Measurements from ENCODE around the gene AHDC1.
"Not testable (repeated sequence)": the region's sequence is repeated elsewhere in the genome, so short reads cannot be mapped to it uniquely, and the experiment has no call there.

Gene AHDC1, protein sequence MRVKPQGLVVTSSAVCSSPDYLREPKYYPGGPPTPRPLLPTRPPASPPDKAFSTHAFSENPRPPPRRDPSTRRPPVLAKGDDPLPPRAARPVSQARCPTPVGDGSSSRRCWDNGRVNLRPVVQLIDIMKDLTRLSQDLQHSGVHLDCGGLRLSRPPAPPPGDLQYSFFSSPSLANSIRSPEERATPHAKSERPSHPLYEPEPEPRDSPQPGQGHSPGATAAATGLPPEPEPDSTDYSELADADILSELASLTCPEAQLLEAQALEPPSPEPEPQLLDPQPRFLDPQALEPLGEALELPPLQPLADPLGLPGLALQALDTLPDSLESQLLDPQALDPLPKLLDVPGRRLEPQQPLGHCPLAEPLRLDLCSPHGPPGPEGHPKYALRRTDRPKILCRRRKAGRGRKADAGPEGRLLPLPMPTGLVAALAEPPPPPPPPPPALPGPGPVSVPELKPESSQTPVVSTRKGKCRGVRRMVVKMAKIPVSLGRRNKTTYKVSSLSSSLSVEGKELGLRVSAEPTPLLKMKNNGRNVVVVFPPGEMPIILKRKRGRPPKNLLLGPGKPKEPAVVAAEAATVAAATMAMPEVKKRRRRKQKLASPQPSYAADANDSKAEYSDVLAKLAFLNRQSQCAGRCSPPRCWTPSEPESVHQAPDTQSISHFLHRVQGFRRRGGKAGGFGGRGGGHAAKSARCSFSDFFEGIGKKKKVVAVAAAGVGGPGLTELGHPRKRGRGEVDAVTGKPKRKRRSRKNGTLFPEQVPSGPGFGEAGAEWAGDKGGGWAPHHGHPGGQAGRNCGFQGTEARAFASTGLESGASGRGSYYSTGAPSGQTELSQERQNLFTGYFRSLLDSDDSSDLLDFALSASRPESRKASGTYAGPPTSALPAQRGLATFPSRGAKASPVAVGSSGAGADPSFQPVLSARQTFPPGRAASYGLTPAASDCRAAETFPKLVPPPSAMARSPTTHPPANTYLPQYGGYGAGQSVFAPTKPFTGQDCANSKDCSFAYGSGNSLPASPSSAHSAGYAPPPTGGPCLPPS (N-terminal part only)

DNA sequence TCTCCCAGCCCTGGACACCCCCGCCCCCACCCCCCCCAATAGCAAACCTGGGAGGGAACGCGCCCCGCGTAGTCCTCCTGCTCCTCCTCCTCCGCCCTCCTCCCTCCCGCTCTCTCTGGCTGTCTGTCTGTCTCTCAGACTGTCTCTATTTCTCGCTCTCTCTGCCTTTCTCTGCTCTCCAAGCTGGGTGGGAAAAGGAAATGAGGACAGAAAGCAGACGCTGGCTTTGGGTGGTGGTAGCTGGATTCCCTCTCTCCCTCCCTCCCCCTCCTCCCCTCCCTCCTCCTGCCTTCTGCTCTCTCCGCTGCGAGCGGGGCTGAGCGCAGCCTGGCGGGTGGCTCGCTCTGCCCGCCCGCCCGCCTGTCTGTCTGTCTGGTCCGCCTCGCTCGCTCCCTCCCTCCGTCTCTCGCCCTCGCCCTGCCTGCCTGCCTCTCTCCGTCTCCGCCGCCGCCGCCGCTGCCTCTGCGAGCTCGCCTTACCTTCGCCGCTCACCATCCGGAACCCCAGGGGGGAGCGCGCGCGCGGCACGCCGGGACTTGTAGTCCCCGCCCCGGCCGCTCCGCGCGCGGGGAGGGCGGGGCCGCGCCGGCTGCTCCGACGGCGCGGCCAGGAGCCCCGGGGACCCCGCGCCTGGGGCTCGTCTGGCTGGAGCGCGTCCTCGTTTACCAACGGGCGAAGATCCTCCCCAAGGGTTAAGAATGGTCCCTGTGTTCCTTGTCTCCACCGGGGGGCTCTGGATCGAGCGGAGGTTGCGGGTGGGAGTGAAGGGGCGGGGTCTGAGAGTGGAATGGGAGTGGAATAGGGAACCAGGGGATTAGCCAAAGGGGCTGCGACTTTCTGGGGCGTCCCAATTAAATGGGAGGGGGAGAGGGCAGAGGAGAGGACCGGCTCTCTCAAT is at the start of gene AHDC1:
Gene AHDC1, minus strand, starts transcription at position 464 of the 898 bp plus-strand sequence. CDS start 52,029 bp downstream, outside the sequence.
- DNase-seq: peak; percentile 98

DNA sequence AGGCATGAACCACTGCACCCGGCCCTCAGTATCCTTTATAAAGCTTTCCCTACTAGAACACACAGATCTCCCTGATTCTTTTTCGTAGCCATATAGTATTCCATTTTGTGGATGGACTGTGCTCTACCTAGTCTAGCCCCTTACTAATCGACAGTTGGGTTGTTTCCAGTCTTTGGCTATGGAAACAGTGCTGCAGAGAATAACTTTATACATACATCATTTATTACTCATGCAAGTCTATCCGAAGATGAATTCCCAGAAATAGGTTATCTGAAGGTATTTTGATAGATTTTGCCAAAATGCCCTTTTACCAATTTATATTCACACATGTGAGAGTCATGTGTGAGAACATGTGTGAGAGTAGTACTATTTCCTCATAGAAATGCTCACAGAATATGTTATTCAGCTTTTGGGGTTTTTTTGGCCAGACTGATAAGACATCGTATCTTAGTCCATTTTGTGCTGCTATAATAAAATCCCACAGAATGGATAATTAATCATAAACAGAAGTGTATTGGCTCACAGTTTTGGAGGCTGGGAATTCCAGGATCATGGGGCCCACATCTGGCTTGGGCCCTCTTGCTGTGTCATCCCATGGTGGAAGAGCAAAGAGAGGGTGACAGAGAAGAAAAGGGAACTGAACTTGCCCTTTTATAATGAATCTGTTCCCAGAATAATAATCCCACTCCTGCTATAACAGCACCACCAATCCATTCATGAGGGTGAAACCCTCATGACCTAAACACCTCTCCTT is 48.3 kb upstream of the AHDC1 start:
- DNase-seq: no peak

DNA sequence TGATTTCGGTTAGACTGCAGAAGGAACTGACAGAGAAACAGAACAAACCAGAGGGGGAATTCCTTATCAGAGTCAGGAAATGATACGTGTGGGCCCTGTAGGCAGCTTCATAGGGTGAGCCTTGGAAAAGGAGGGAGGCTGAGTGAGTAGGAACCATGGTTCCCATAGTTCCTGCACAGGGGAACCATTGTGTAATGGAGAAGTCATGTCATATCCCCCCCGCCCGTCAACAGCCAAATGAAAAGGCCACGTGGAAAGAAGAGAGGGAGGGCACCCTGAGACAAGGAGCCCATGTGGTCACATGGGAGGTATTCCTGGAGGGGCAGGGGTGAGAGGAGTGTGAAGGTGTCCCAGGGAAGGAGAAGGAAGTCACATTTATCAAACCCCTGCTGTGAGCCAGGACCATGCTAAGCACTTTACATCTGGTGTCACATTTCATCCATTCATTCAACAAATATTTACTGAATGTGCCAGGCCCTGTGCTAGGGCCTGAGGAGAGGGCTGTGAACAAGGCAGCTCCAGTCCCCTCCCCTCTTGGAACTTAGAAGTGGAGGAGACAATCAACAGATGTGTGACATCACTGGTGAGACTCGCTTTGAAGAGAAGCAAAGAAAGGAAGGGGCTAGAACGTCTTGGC is 46.7 kb upstream of the AHDC1 start:
- peak; percentile 85 for DNase-seq

DNA sequence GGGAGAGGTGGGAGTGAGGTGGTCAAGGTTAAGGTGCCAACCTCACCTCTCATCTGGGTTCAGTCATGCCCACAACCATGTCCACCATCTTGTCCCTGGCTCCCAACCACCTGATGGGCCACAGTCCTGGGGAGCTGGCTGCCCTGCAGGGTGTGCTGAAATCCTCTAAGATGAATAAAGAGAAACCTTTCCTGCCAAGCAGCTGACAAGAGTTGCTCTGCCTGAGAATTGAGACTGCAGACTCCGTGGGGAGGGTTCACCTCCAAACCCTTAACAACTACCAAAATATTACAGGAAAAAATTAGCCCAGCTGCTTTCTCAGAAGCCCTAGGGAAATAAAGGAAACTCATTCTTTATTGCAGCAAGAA is 46.2 kb upstream of the AHDC1 start:
- DNase-seq: no peak

DNA sequence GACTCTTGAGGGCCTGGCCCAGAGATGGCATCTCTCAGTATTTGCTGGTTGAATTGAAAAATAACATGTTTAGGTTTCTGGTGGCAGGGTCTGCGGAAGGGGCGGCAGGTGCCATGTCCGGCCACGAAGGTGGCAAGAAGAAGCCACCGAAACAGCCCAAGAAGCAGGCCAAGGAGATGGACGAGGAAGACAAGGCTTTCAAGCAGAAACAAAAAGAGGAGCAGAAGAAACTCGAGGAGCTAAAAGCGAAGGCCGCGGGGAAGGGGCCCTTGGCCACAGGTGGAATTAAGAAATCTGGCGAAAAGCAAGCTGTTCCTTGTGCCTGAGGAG is 45.3 kb upstream of the AHDC1 start:
- DNase-seq: no peak

DNA sequence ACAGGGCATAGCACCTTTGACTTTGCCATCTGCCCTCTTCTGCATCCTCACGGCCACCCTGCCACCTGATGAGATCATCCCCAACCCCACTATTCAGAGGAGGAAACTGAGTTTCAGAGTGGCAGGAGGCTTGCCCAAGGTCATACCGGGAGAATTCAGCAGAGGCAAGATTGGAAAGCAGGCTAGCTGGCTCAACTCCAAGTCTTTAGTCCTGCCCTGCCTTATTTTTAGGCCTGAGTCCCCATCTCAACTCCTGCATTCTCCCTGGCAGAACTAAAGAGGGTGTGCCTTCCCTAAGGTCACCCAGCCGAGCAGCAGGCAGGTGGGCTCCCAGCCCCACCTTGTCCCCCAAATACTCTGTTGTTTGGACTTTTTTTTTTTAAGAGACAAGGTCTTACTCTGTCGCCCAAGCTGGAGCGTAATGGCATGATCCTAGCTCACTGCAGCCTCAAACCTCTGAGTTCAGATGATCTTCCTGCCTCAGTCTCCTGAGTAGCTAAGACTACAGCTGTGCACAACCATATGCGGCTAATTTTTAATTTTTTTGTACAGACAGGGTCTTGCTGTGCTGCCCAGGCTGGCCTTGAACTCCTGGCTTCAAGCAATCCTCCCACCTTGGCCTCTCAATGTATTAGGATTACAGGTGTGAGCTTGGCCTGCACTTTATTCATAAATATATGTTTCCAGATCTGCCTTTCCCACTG is 44.8 kb upstream of the AHDC1 start:
- DNase-seq: no peak

DNA sequence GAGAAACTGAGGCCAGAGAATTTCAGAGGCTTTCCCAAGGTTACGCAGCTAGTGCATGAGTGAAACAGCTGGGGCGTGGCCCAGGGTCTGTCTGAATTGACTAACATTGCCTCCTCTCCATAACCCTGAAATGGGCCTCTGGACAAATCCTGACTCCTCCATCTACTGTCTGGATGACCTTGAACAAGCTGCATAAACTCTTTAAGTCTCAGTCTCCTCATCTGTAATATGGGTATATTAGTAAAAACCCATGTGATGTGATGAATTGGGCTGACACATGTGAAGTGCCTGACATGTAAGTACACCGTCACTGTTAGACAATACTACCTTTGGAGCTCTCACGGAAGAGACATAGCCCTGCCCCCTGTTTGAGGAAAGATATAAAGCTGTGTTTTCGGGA is 43.4 kb upstream of the AHDC1 start:
- DNase-seq: no peak

DNA sequence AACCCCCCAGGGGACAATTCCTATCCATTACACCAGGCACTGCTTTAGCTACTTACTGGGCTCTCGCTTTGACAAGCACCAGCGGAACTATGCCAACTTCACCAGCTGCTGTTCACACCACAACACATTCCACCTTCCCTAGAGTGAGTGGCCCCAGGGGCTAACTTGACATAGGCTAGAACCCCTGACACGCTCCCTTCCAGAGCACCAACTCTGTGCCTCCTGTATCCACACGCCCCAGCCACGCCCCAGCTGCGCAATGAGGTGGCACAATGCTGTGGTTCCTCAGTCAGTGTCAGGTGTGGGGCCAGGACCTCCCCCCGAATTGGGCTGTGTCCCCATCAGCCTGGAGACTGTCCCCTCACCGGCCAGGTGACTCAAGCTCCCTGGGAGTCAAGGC is 42.7 kb upstream of the AHDC1 start:
- DNase-seq: no peak

DNA sequence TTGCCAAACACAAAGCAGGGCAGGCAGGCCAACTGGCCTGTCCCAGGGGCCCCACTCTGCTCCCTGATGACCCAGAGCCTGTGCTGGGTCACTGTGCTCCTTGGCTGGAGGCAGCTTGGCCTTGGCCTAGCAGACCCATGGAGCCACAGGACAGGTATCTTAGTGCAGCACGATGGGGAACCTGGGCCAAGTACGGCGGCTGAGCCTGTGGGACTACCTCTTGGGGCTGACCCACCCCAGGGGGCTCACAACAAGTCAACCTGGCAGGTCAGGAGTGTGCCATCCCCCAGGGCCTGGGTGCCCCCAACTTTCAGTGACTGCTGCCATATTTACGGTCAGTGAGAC is 41.1 kb upstream of the AHDC1 start:
- DNase-seq: no peak

DNA sequence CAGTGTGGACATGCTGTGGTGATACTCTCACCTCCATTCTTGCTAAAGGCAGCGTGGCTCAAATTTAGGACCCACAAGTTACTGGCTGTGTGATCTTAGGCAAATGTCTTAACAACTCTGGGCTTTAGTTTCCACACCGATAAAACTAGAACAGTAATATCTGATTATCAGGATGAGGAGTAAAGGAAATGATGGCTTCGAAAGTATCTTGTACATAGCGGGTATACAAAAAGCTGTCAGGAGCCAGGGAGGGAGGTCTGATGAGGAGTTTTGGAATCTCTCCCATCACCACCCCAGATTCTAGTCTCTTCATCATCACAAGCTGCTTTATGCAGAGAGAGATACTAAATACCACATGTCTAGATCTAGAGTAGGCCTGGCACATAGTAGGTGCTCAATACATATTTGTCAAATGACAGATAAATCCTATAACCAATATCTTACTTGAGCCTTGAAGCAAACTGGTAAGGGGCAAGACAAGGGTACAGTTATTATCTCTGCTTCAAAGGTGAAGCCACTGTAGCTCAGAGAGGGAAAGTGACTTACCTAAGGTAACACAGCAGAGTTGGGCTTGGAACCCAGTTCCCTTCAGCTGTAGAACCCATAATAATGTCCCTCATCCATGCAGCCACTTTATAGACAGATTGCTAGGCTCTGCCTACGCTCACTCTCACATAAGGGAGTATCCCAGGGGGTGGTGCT is 40.6 kb upstream of the AHDC1 start:
- no peak for DNase-seq

DNA sequence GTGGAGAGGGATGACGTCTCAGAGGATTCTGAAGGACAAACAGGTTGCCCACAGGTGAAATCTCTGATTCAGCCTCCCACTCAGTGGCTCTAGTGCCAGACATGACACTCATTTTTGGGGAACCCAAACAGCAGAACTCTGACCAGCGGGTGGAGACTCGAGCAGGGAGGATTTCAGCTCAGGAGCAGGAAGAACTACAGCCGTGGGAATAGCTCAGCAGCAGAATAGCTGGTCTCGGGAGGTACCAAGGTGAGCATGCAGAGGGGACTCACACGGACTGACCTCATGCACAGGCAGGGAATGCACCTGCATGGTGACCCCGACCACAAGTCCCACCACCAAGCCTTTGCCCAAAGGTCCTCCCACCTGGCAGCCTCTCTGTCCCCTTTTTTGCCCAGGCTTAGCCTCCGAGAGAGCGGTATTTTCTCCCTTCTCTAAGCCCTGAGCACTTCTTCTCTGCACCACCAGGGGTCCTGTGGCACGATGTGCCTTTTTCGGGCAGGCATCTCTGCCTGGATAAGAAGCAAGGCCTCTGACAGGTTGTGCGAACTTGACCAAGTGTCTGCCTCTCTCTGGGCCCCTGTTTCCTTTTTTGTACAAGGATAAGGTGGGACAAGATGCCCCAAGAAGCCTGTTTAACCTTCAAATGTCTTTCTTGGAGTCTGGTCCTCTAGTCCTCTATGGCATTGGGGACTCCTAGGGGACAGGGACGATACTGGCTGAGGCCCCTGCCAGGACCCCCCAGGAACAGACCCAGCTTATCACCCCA is 39.8 kb upstream of the AHDC1 start:
- DNase-seq: peak; percentile 79

DNA sequence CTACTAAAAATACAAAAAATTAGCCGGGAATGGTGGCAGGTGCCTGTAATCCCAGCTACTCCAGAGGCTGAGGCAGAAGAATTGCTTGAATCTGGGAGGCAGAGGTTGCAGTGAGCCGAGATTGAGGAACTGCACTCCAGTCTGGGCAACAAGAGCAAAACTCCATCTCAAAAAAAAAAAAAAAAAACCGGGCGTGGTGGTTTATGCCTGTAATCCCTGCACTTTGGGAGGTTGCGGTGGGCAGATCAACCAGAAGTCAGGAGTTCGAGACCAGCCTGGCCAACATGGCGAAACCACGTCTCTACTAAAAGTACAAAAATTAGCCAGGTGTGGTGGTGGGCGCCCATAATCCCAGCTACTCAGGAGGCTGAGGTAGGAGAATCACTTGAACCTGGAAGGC is 36.6 kb upstream of the AHDC1 start:
- not testable (repeated sequence) for DNase-seq

DNA sequence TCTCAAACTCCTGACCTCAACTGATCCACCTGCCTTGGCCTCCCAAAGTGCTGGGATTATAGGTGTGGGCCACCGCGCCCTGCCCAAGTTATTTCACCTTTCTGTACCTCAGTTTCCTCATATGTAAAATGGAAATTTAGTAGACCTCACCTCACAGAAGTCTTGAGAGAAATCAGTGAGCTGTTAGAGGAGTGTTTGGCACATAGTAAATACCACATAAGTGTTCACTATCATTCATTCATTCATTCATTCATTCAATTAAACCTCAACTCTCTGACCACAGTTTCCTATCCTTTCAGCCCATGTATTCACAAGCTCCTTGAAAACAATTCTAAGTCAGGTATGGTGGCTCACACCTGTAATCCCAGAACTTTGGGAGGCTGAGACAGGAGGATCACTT is 34.9 kb upstream of the AHDC1 start:
- no peak for DNase-seq

DNA sequence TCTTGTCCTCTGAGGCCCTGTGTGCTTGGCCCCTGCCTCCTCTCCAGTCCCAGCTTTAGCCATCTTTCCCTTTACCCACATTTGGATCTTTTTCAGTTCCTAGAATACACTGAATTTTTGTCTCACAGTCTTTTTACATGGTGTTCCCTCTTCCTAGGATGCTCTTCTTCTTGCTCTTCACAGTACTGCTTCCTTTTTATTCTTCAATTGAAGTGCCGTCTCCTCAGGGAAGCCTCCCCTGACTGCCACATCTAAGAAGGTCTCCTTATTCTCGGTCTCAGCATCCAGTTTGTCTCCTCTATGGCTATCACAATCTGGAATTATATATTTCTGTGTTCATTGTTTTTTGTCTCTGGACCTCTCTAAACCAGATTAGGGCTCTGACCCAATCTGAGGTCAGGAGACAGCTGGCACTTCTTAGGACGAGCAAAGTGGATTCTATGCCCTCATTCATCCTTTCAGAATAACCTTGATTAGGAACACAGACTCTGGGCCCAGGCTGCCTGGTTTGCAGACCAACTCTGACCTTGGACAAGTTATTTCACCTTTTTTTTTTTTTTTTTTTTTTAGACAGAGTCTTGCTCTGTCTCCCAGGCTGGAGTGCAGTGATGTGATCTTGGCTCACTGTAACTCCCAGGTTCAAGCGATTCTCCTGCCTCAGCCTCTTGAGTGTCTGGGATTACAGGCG is 34.2 kb upstream of the AHDC1 start:
- DNase-seq: no peak

DNA sequence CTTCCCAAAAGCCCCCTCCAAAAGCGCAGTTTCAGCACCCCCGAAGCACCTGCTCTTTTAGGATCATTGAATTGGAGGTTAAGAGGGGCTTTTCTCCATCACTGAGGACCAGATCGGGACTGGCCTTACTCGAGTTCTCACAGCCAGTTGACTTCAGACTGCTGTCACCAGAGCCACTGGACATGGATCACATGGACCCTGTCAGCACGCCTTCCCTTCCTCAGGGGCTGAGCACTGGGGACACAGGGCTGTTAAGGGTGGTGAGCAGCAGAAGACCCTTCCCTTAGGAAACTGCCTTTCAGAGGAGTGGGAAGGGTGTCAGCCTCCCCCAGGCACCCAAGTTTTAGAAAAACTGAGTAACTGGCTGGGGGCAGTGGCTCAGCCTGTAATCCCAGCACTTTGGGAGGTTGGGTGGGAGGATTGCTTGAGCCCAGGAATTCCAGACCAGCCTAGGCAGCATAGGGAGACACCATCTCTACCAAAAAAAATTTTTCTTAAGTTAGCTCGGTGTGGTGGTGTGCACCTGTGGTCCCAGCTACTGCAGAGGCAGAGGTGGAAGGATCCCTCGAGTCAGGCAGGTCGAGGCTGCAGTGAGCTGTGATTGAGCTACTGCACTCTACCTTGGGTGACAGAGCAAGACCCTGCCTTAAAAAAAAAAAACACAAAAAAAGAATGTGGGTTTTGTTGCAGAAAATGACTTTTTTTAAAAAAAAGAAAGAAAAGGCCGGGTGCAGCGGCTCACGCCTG is 31.6 kb upstream of the AHDC1 start:
- no peak for DNase-seq

DNA sequence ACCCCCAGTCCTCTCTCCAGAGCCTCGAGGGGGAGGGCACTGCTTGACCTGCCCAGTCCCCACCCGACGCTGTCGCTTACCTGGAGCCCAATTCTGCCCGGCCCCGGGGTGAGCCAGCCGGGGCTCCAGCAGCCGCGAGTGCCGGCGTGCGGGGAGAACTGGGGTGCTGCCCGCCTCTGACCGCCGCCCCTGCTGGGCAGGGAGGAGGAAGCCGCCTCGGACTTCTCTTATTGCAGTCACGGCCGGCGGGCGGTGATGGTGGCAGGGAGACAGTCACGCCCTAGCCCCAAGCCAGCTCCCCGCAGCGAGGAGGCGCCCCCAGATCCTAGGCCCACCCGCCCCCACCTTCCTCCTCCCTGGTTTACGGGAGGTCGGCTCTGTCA is 31.0 kb upstream of the AHDC1 start, which contains the start of gene FGR:
Gene FGR, minus strand, starts transcription at position 201 of the 383 bp plus-strand sequence. CDS start 11,269 bp downstream, outside the sequence.
- no peak for DNase-seq

DNA sequence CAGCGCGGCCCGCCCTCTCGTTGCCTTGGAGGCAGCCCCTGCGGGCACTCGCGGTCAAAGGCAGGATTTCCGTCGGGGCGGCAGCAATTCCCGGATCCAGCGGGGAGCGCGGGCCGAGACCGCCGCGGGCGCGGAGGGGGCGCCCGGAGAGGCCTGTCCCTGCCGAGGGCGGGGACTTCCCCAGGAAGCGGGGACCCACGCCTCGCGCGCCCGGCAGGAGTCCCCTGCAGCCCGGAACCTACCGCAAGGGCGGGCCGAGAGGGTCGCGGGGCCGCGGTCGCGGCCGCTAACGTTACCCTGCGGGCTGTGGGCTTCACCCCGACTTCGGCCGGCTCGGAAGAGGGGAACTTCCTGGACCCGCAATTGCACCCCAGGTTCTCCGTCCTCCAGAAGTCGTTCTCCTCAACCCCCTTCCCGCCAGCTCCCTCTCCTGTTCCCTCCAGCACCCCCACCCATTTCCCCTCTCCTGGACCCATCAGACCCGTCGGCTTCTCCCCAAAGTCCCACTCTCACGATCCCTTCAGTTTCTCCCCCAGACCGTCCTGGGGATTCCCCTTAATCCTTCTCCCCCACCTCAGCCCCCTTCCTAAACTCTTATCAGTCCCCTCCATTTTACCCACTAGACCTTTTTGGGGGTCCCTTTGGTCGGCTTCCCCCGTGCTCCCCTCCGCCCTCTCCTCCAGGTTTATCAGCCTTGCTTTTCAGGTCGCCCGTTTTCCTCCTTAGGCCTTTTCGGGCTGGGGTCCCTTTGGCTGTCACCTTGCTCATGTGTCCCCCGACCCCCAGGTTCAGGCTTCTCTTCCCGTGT is 30.4 kb upstream of the AHDC1 start:
- peak; percentile 65 for DNase-seq

All from DMS53 (cell line).